HG02938 (cell line): ENCODE results near the gene GPR101.

Source experiments
- ATAC-seq: cut with Tn5 transposase; IDR thresholded peaks from one replicate; pipeline ENCODE4 v1.9.1; 2021; ENCODE audit warnings: mild to moderate bottlenecking, moderate library complexity; ENCODE audit not compliant: unreplicated experiment

Gene GPR101

GRCh38 chrX:137033774-137034507, at the start of gene GPR101:
GPR101 (minus strand) TSS chrX:137033995; CDS start chrX:137031674, 2,321 bp downstream.
- no peak for ATAC-seq

- ATAC-seq, result no peak
Observed at GRCh38 chrX:137081239-137081638, 47.4 kb upstream of the GPR101 start.

GRCh38 chrX:137072396-137072795, 38.6 kb upstream of the GPR101 start:
- no peak for ATAC-seq

- no peak for ATAC-seq
Observed at GRCh38 chrX:137071596-137071995, 37.8 kb upstream of the GPR101 start.

- ATAC-seq, result no peak
Observed at GRCh38 chrX:137067147-137067546, 33.4 kb upstream of the GPR101 start.

- ATAC-seq, result no peak
Observed at GRCh38 chrX:137062915-137063617, 29.3 kb upstream of the GPR101 start.

GRCh38 chrX:137058339-137059127, 24.7 kb upstream of the GPR101 start:
- no peak for ATAC-seq

- peak; percentile 15 for ATAC-seq
Observed at GRCh38 chrX:137052643-137053235, 18.9 kb upstream of the GPR101 start.

- ATAC-seq, result peak; percentile 96
Observed at GRCh38 chrX:137051978-137052642, 18.3 kb upstream of the GPR101 start.

GRCh38 chrX:137044893-137045292, 11.1 kb upstream of the GPR101 start:
- no peak for ATAC-seq

- no peak for ATAC-seq
Observed at GRCh38 chrX:137043736-137044135, 9.9 kb upstream of the GPR101 start.

GRCh38 chrX:137041329-137041728, 7.5 kb upstream of the GPR101 start:
- ATAC-seq, result no peak

- ATAC-seq, result no peak
Observed at GRCh38 chrX:137040113-137040794, 6.5 kb upstream of the GPR101 start.

GRCh38 chrX:137034508-137034872, 695 bp upstream of the GPR101 start:
- ATAC-seq, result no peak

- ATAC-seq, result no peak
Observed at GRCh38 chrX:137032841-137033773, 688 bp downstream of the GPR101 start.

GRCh38 chrX:137032341-137032694, 1.5 kb downstream of the GPR101 start:
- no peak for ATAC-seq

- ATAC-seq, result peak; percentile 88
Observed at GRCh38 chrX:137031517-137032340, 2.1 kb downstream of the GPR101 start.

- ATAC-seq, result no peak
Observed at GRCh38 chrX:137031039-137031438, 2.8 kb downstream of the GPR101 start.
